Thyroid gland (tissue), 4 donors: ENCODE measurements around the gene CTSE. TPM values are rescaled to one million over a fixed set of nuclear protein-coding genes. Genes with fewer than 3 reads are reported as not detected.
A peak's percentile ranks its signal among the peaks of the same experiment; 100 is the strongest.
"Not testable (repeated sequence)": the region's sequence is repeated elsewhere in the genome, so short reads cannot be mapped to it uniquely, and the experiment has no call there.

Experiments
- DNase-seq, 2 donors: peaks; one replicate each; pipeline ENCODE4 v3.0.0-alpha.2; 2019
- H3K27ac ChIP-seq, 3 donors: fragments of 200-600 bp; sonication (generic); 1 replicate in 2 of 3; 2 replicates in 1 of 3; pipeline ENCODE4 v1.5.1; 2016 to 2019; ENCODE audit warnings: mild to moderate bottlenecking in 1 of 3, moderate library complexity in 1 of 3
- H3K27me3 ChIP-seq: fragments of 200-600 bp; sonication (generic); one replicate; pipeline ENCODE4 v1.5.1; 2019
- H3K36me3 ChIP-seq, 2 donors: fragments of 200-600 bp; sonication (generic); one replicate each; pipeline ENCODE4 v1.5.1; 2016 to 2019
- H3K4me1 ChIP-seq, 2 donors: fragments of 200-600 bp; sonication (generic); one replicate each; pipeline ENCODE4 v1.5.1; 2017 to 2019
- H3K4me3 ChIP-seq, 3 donors: fragments of 200-600 bp; sonication (generic); replicated peaks in 1 of 3; 1 replicate in 2 of 3; 2 replicates in 1 of 3; pipeline ENCODE4 v1.5.1; 2016; ENCODE audit warnings: mild to moderate bottlenecking in 1 of 3
- H3K9me3 ChIP-seq: fragments of 200-600 bp; sonication (generic); one replicate; pipeline ENCODE4 v1.5.1; 2017
- POLR2A ChIP-seq, 2 donors: fragments of 450-650 bp; IDR thresholded peaks; one replicate each; pipeline ENCODE4 v1.6.1; 2017; ENCODE audit warnings: antibody characterized with exemption in 2 of 2, mild to moderate bottlenecking in 2 of 2, moderate library complexity in 1 of 2
- WGBS, 2 donors: methylation state at CpG; one replicate each; pipeline ENCODE4 v1.1.5; 2017; 5-methylcytosine and 5-hydroxymethylcytosine counted together
- intact Hi-C: fragments of 100-400 bp; cut with DNase I; formaldehyde crosslinking; loops from one replicate; pipeline ENCODE4 v1.15.1; 2023
- total RNA-seq, 4 donors: library from RNA; depleted of rRNA; stranded (reverse); fragments of >200 nt; gene quantifications; one replicate each; pipeline ENCODE4 v1.2.3, GENCODE V29; 2016
- TF ChIP-seq, protein P1 (sequence below), 6 experiments: fragments of 200-600 bp in 3 of 6; fragments of 450-650 bp in 3 of 6; sonication (generic) in 3 of 6; IDR thresholded peaks; one replicate each; pipeline ENCODE4 v1.5.1; 2016 to 2019; ENCODE audit warnings: antibody characterized with exemption in 6 of 6, mild to moderate bottlenecking in 2 of 6, inconsistent platforms in 1 of 6, moderate library complexity in 1 of 6

CTSE gene
- total RNA-seq, 4 donors from 2014 or later: 3.6 to 38.2 (median 19.0) TPM

GRCh38 chr1:206002160-206002559 lies 21.5 kb downstream of the CTSE start:
- no peaks in the 10 kb centered on the region for H3K9me3 ChIP-seq
- 94 to 96% methylated on average over 3 of the region's 3 CpGs for WGBS, 2 donors
- H3K36me3 ChIP-seq: no peaks in the 10 kb centered on the region
- peak overlapping the region in 2 of 3 donors; percentile 65 to 81 for H3K27ac ChIP-seq
- DNase-seq: no peak
- H3K27me3 ChIP-seq: no peaks in the 10 kb centered on the region
- peaks cover 31 to 44% of the 10 kb centered on the region in 2 donors for H3K4me1 ChIP-seq
- TF ChIP-seq POLR2A (IDR thresholded peaks at IDR 0.05): no peak
- TF ChIP-seq, protein P1, sequence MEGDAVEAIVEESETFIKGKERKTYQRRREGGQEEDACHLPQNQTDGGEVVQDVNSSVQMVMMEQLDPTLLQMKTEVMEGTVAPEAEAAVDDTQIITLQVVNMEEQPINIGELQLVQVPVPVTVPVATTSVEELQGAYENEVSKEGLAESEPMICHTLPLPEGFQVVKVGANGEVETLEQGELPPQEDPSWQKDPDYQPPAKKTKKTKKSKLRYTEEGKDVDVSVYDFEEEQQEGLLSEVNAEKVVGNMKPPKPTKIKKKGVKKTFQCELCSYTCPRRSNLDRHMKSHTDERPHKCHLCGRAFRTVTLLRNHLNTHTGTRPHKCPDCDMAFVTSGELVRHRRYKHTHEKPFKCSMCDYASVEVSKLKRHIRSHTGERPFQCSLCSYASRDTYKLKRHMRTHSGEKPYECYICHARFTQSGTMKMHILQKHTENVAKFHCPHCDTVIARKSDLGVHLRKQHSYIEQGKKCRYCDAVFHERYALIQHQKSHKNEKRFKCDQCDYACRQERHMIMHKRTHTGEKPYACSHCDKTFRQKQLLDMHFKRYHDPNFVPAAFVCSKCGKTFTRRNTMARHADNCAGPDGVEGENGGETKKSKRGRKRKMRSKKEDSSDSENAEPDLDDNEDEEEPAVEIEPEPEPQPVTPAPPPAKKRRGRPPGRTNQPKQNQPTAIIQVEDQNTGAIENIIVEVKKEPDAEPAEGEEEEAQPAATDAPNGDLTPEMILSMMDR (IDR thresholded peaks at IDR 0.05): no peak
- intact Hi-C loops: no loop called here
- H3K4me3 ChIP-seq: no peak overlapping the region

DNA sequence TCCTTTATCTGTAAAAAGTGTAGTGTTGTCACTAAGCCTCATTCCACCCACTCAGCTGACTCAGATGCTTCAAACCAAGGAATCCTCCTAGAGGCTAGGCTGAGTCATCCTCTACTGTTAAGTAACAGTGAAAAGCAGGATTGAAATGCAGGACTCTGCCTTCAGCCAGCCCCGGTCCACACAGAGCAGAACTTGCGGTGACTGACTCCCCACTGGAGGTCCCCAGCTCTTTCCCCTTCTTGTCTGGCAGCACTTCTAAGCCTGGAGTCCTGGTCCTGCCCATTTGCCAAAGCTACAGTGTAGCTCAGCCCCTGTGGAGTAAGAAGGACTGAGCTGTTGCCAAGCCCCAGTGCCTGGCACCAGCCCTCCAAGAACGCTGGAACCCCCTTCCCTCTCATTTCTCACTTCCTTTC lies 22.2 kb downstream of the CTSE start:
- no peaks in the 10 kb centered on the region for H3K9me3 ChIP-seq
- H3K4me3 ChIP-seq: no peak overlapping the region
- peak; percentile 33 to 34 for DNase-seq
- intact Hi-C loops: no loop called here
- H3K36me3 ChIP-seq: no peaks in the 10 kb centered on the region
- H3K4me1 ChIP-seq: peaks cover 31 to 44% of the 10 kb centered on the region in 2 donors
- no peaks in the 10 kb centered on the region for H3K27me3 ChIP-seq
- 38 to 52% methylated on average over 3 of the region's 3 CpGs for WGBS, 2 donors
- H3K27ac ChIP-seq: peak overlapping the region in 2 of 3 donors; percentile 7 to 53
- no peak for TF ChIP-seq POLR2A (IDR thresholded peaks at IDR 0.05)
- TF ChIP-seq, protein P1 (IDR thresholded peaks at IDR 0.05): no peak

GRCh38 chr1:206000641-206001339 lies 22.9 kb downstream of the CTSE start:
- DNase-seq: no peak
- no peak overlapping the region for H3K4me3 ChIP-seq
- H3K27ac ChIP-seq: peak overlapping the region in 2 of 3 donors; percentile 34 to 53
- 79 to 85% methylated on average over 8 of the region's 8 CpGs for WGBS, 2 donors
- H3K9me3 ChIP-seq: no peaks in the 10 kb centered on the region
- no peaks in the 10 kb centered on the region for H3K27me3 ChIP-seq
- intact Hi-C loops: no loop called here
- TF ChIP-seq, protein P1 (IDR thresholded peaks at IDR 0.05): no peak
- no peak for TF ChIP-seq POLR2A (IDR thresholded peaks at IDR 0.05)
- H3K36me3 ChIP-seq: no peaks in the 10 kb centered on the region
- peaks cover 31 to 44% of the 10 kb centered on the region in 2 donors for H3K4me1 ChIP-seq

- no peak overlapping the region for H3K4me3 ChIP-seq
- TF ChIP-seq POLR2A (IDR thresholded peaks at IDR 0.05): no peak
- TF ChIP-seq, protein P1 (IDR thresholded peaks at IDR 0.05): no peak
- no peaks in the 10 kb centered on the region for H3K9me3 ChIP-seq
- H3K27me3 ChIP-seq: no peaks in the 10 kb centered on the region
- peaks cover 30 to 36% of the 10 kb centered on the region in 2 donors for H3K4me1 ChIP-seq
- DNase-seq: no peak
- no peak overlapping the region for H3K27ac ChIP-seq
- intact Hi-C loops: no loop called here
- H3K36me3 ChIP-seq: no peaks in the 10 kb centered on the region
- WGBS, 2 donors: 78 to 87% methylated on average over 13 of the region's 13 CpGs
Measured at GRCh38 chr1:205998457-205999241, 25.0 kb downstream of the CTSE start.

- H3K4me1 ChIP-seq: peaks cover 10 to 16% of the 10 kb centered on the region in 2 donors
- H3K36me3 ChIP-seq, H3K27ac ChIP-seq, H3K27me3 ChIP-seq, H3K9me3 ChIP-seq, intact Hi-C loops, DNase-seq, H3K4me3 ChIP-seq: not testable (repeated sequence)
- WGBS, 2 donors: 100% methylated on average over 1 of the region's 1 CpG
Measured at GRCh38 chr1:205996641-205997040, 27.1 kb downstream of the CTSE start.
